ENCODE data around the gene PRDM1.

The PRDM1 gene

DNA sequence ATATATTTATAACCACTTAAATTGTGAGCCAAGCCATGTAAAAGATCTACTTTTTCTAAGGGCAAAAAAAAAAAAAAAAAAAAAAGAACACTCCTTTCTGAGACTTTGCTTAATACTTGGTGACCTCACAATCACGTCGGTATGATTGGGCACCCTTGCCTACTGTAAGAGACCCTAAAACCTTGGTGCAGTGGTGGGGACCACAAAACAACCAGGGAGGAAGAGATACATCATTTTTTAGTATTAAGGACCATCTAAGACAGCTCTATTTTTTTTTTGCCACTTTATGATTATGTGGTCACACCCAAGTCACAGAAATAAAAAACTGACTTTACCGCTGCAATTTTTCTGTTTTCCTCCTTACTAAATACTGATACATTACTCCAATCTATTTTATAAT, 22.9 kb downstream of the PRDM1 start:
- TF ChIP-seq, protein P1, sequence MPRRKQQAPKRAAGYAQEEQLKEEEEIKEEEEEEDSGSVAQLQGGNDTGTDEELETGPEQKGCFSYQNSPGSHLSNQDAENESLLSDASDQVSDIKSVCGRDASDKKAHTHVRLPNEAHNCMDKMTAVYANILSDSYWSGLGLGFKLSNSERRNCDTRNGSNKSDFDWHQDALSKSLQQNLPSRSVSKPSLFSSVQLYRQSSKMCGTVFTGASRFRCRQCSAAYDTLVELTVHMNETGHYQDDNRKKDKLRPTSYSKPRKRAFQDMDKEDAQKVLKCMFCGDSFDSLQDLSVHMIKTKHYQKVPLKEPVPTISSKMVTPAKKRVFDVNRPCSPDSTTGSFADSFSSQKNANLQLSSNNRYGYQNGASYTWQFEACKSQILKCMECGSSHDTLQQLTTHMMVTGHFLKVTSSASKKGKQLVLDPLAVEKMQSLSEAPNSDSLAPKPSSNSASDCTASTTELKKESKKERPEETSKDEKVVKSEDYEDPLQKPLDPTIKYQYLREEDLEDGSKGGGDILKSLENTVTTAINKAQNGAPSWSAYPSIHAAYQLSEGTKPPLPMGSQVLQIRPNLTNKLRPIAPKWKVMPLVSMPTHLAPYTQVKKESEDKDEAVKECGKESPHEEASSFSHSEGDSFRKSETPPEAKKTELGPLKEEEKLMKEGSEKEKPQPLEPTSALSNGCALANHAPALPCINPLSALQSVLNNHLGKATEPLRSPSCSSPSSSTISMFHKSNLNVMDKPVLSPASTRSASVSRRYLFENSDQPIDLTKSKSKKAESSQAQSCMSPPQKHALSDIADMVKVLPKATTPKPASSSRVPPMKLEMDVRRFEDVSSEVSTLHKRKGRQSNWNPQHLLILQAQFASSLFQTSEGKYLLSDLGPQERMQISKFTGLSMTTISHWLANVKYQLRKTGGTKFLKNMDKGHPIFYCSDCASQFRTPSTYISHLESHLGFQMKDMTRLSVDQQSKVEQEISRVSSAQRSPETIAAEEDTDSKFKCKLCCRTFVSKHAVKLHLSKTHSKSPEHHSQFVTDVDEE (CRISPR knock-in tag; IDR thresholded peaks at IDR 0.05): no peak
- no peak for TF ChIP-seq ISL1 (CRISPR knock-in tag; IDR thresholded peaks at IDR 0.05)
- TF ChIP-seq, protein P2, sequence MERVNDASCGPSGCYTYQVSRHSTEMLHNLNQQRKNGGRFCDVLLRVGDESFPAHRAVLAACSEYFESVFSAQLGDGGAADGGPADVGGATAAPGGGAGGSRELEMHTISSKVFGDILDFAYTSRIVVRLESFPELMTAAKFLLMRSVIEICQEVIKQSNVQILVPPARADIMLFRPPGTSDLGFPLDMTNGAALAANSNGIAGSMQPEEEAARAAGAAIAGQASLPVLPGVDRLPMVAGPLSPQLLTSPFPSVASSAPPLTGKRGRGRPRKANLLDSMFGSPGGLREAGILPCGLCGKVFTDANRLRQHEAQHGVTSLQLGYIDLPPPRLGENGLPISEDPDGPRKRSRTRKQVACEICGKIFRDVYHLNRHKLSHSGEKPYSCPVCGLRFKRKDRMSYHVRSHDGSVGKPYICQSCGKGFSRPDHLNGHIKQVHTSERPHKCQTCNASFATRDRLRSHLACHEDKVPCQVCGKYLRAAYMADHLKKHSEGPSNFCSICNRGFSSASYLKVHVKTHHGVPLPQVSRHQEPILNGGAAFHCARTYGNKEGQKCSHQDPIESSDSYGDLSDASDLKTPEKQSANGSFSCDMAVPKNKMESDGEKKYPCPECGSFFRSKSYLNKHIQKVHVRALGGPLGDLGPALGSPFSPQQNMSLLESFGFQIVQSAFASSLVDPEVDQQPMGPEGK (CRISPR knock-in tag; IDR thresholded peaks at IDR 0.05; ENCODE audit: borderline replicate concordance): no peak
- no peak for TF ChIP-seq ZFP30 (CRISPR knock-in tag; IDR thresholded peaks at IDR 0.05)
- TF ChIP-seq OSR1 (CRISPR knock-in tag; IDR thresholded peaks at IDR 0.05): no peak
- TF ChIP-seq, protein P3, sequence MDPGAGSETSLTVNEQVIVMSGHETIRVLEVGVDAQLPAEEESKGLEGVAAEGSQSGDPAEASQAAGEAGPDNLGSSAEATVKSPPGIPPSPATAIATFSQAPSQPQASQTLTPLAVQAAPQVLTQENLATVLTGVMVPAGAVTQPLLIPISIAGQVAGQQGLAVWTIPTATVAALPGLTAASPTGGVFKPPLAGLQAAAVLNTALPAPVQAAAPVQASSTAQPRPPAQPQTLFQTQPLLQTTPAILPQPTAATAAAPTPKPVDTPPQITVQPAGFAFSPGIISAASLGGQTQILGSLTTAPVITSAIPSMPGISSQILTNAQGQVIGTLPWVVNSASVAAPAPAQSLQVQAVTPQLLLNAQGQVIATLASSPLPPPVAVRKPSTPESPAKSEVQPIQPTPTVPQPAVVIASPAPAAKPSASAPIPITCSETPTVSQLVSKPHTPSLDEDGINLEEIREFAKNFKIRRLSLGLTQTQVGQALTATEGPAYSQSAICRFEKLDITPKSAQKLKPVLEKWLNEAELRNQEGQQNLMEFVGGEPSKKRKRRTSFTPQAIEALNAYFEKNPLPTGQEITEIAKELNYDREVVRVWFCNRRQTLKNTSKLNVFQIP (CRISPR knock-in tag; IDR thresholded peaks at IDR 0.05; ENCODE audit: borderline replicate concordance, low read depth): no peak
- no peak for TF ChIP-seq CSDC2 (CRISPR knock-in tag; IDR thresholded peaks at IDR 0.05)
- TF ChIP-seq, protein P4, sequence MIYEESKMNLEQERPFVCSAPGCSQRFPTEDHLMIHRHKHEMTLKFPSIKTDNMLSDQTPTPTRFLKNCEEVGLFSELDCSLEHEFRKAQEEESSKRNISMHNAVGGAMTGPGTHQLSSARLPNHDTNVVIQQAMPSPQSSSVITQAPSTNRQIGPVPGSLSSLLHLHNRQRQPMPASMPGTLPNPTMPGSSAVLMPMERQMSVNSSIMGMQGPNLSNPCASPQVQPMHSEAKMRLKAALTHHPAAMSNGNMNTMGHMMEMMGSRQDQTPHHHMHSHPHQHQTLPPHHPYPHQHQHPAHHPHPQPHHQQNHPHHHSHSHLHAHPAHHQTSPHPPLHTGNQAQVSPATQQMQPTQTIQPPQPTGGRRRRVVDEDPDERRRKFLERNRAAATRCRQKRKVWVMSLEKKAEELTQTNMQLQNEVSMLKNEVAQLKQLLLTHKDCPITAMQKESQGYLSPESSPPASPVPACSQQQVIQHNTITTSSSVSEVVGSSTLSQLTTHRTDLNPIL (CRISPR knock-in tag; IDR thresholded peaks at IDR 0.05; ENCODE audit: low read depth): no peak
- TF ChIP-seq ZC3H10 (CRISPR knock-in tag; IDR thresholded peaks at IDR 0.05): no peak
- TF ChIP-seq ZNF8 (CRISPR knock-in tag; IDR thresholded peaks at IDR 0.05): no peak
- no peak for TF ChIP-seq BACH2 (CRISPR knock-in tag; IDR thresholded peaks at IDR 0.05; ENCODE audit: borderline replicate concordance)
- TF ChIP-seq ARNTL (CRISPR knock-in tag; IDR thresholded peaks at IDR 0.05; ENCODE audit: borderline replicate concordance, low read depth): no peak
- no peak for TF ChIP-seq GLIS3 (CRISPR knock-in tag; IDR thresholded peaks at IDR 0.05)
- TF ChIP-seq PPARA (CRISPR knock-in tag; IDR thresholded peaks at IDR 0.05; ENCODE audit: borderline replicate concordance): no peak
- no peak for TF ChIP-seq SNAI2 (CRISPR knock-in tag; IDR thresholded peaks at IDR 0.05)
- no peak for TF ChIP-seq ZNF70 (CRISPR knock-in tag; IDR thresholded peaks at IDR 0.05)

DNA sequence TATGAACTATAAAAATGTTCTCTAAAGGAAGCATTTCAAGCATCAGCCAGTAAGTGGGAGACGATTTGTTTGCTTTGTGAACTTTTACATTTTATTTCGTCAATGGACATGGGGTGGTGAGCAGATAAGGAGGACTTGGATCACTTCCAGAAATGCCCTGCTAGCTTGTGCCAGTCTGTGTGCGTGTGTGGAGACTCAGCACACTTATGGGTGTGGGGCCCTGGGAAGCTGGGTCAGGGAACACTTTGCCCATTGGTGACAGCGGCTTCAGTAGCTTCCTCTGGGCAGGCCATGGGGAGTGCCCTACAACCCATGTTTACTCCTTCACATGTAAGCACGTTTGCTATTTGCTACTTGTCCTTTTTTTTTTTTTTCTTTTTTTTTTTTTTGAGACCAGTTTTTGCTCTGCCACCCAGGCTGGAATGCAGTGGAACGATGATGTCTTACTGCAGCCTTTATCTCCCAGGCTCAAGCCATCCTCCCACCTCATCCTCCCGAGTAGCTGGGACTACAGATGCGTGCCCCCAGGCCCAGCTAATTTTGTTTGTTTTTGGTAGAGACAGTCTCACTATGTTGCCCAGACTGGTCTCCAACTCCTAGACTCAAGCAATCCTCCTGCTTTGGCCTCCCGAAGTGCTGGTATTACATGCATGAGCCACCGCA, 24.2 kb downstream of the PRDM1 start:
- no peak; the same call in 2 of the 3 replicates for ATAC-seq
- TF ChIP-seq ZNF70 (CRISPR knock-in tag; IDR thresholded peaks at IDR 0.05) (no peak), ESRRG (CRISPR knock-in tag; IDR thresholded peaks at IDR 0.05) (no peak)

More for the DNA sequence above, 22.9 kb downstream of the PRDM1 start:
- ATAC-seq: no peak

DNA sequence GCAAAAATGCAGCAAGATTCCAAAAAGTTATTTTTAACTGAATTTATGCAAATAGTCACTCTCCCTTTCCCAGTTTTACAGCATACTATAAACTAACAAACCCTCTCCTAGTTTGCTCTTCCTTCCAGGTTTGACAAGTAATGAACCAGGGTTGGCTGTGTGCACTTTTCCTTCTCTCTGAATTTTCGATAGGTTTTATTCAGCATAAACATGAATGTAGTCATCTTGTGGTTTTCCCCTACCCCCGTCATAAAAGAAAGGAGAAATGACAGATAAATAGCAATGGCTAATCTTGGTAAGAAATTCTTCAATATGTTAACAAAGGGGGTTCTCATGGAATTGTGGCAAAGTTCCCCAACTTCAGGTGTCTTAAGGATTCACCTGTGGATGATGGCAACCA, 26.3 kb downstream of the PRDM1 start:
- no peak for ATAC-seq
- TF ChIP-seq SNAI2 (CRISPR knock-in tag; IDR thresholded peaks at IDR 0.05) (no peak), ZNF565 (CRISPR knock-in tag; conservative IDR thresholded peaks at IDR 0.05; ENCODE audit: low read depth) (no peak), TCF4 (CRISPR knock-in tag; IDR thresholded peaks at IDR 0.05; ENCODE audit: borderline replicate concordance) (no peak), GLIS3 (CRISPR knock-in tag; IDR thresholded peaks at IDR 0.05) (no peak), CSDC2 (CRISPR knock-in tag; IDR thresholded peaks at IDR 0.05) (no peak), ZFP30 (CRISPR knock-in tag; IDR thresholded peaks at IDR 0.05) (no peak), ZNF8 (CRISPR knock-in tag; IDR thresholded peaks at IDR 0.05) (no peak), RARB (CRISPR knock-in tag; IDR thresholded peaks at IDR 0.05) (no peak), ISL1 (CRISPR knock-in tag; IDR thresholded peaks at IDR 0.05) (no peak), ZNF70 (CRISPR knock-in tag; IDR thresholded peaks at IDR 0.05) (no peak), TOX (CRISPR knock-in tag; IDR thresholded peaks at IDR 0.05; ENCODE audit: borderline replicate concordance) (no peak), ZFP3 (CRISPR knock-in tag; IDR thresholded peaks at IDR 0.05) (no peak), BACH2 (CRISPR knock-in tag; IDR thresholded peaks at IDR 0.05; ENCODE audit: borderline replicate concordance) (no peak)
- TF ChIP-seq, protein P2 (CRISPR knock-in tag; IDR thresholded peaks at IDR 0.05; ENCODE audit: borderline replicate concordance): no peak
- TF ChIP-seq, protein P5, sequence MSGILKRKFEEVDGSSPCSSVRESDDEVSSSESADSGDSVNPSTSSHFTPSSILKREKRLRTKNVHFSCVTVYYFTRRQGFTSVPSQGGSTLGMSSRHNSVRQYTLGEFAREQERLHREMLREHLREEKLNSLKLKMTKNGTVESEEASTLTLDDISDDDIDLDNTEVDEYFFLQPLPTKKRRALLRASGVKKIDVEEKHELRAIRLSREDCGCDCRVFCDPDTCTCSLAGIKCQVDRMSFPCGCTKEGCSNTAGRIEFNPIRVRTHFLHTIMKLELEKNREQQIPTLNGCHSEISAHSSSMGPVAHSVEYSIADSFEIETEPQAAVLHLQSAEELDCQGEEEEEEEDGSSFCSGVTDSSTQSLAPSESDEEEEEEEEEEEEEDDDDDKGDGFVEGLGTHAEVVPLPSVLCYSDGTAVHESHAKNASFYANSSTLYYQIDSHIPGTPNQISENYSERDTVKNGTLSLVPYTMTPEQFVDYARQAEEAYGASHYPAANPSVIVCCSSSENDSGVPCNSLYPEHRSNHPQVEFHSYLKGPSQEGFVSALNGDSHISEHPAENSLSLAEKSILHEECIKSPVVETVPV (CRISPR knock-in tag; IDR thresholded peaks at IDR 0.05): no peak
- TF ChIP-seq, protein P4 (CRISPR knock-in tag; IDR thresholded peaks at IDR 0.05; ENCODE audit: low read depth): no peak
- TF ChIP-seq, protein P3 (CRISPR knock-in tag; IDR thresholded peaks at IDR 0.05; ENCODE audit: borderline replicate concordance, low read depth): no peak
